Dermis blood vessel endothelial cell (primary cell): ENCODE data around the gene SOBP. TPM values are rescaled to one million over a fixed set of nuclear protein-coding genes. Genes with fewer than 3 reads are reported as not detected.

Source experiments
- DNase-seq: peaks from one replicate; pipeline ENCODE4 v3.0.0; 2010
- total RNA-seq: library from RNA; depleted of rRNA; stranded (reverse); fragments of >200 nt; gene quantifications from 2 replicates; pipeline ENCODE4 v1.2.3, GENCODE V29; 2014

Gene SOBP
- total RNA-seq, 1 donor from 2014 or later: 1.0 TPM

DNA sequence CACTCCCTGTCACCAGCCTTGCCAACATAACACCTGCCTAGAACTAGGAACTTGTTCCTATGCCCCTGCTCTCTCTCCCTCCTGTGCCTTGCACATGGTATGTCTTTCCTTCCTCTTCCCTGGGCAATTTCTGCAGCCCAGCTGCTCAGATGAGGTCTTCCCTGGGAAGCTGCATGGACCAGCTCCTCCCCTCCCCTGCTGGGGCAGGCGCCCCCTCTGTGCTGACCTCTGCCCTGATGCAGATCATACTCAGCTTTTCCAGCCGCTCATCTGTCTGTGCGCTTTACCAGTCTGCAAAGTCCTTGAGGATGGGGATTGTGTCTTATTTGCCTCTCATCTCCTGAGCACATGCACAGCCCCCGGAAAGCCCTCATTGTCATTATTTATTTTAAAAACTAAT lies 172.4 kb downstream of the SOBP start:
- no peak for DNase-seq

- DNase-seq: no peak
Observed at GRCh38 chr6:107663308-107663707, 173.4 kb downstream of the SOBP start.

DNA sequence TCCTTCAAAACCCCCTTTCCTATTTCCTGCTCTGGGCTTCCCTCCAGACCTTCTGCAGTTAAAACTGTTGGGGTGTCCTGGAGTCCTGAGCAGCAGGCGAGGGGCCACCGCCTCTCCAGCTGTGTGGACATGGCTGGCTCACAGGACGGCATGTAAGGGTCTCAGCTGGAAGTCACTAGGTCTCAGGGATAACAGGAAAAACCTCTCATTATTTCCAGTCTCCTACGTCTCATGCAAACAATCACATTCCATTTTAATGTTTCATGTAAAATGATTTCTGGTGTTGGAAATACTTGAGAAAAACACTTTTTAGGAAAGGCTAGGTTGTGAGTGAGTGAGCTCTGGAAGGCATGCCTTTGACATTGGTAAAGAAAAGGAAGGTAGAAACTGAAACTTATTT lies 175.5 kb downstream of the SOBP start:
- DNase-seq: peak; percentile 72

GRCh38 chr6:107666084-107666980 lies 176.4 kb downstream of the SOBP start:
- no peak for DNase-seq

DNA sequence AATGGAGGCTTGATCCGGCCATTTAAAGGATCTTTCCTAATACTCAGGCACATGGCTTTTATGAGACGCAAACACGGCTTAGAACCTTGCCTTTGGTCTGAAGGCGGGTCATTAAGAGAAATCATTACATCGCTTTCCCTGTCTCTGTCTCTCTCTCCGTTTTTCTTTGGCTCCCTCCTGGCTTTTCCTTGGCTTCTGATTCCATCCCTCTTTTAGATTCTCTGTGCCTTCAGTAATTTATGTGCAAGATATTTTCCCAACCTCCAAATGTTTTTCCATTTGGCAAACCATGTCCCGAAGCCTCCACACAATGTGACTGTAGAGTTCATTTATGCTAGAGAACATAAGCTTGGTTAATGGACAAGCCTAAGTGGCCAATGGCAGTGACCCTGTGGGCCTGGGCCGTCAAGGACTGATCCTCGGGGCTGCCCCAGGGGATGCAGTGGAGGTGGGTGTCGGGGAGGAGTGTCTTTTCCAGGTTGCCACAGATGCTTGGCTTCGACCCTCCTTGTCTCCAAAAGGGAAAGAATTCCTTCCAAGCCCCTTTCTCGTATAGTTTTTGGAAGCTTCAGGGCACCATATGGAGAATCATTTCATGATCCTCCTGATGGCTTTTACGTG lies 177.2 kb downstream of the SOBP start:
- no peak for DNase-seq

GRCh38 chr6:107667790-107668189 lies 177.9 kb downstream of the SOBP start:
- DNase-seq: no peak

GRCh38 chr6:107668743-107669474 lies 179.0 kb downstream of the SOBP start:
- no peak for DNase-seq

DNA sequence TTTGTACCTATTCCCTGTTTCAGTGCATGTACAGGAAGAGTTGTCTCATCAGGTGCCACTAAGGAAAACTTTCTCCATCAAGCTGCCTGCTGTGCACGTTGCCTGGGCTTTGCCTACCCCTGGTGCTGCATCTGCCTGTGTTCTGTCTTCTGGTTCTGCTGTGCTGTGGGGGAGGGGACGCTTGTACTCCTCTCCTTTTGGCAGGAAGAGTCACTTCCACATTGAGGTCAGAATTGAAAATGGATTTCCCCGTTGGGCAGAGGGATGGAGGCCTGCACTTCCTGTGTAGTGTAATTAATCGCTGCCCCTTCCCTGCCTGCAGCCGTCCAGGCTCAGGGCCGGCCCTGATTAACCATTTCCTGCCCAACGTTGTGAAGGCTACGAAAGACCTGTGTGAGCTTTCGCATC lies 180.9 kb downstream of the SOBP start:
- peak; percentile 72 for DNase-seq

DNA sequence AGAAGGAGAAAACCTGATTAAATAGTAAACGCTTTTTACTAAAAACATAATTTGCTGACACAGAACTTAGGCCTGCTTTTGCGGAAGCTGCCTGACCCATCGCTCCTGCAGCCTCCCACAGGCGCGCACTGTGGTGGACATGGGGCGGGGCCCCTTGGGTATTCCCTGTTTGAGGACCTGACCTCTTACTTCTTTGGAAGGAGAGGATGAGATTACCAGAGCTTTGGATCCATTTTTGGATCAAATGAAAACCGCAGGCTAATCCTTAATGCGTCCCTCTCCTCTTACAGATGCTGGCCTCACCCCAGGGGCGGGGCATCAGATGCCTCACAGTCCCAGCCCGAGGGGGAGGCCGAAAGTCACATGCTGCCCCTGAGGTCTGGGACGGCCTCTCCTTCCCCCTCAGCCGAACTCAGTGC lies 183.2 kb downstream of the SOBP start:
- DNase-seq: no peak

DNA sequence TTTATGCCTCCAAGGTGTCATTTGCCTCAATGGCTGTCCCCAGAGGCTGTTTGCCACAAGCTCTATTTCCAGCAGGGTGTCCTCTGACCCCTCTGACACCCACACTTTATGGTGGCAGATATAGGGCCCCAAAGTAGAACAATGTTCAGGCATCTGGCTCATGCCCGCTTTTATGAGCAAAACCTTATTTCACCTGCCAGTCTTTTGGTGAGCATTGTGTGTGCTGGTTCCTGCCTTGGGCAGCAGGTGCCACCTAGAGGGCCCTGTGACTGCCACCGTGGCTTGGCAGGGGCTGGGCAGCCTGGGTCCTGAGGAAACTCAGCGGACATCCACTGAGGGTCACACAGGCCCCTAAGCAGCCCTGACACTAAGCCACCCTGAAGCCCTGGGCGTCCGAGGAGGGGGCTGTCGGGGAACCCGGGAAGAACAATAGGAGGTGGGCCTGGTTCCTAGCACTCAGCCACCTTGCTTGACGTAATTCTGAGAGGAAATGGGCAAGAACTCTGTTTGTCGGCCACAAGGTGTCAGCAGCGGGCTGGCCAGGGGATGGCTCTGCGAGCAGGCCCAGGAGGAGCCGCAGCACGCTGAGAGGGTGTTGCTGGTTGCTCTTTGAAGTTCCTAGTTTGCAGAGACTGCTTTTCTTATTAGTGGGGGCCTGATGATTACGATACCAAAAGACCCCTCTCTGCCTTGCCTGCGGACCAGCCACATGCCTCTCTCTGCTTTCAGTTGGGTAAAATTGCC lies 185.2 kb downstream of the SOBP start:
- peak; percentile 93 for DNase-seq

DNA sequence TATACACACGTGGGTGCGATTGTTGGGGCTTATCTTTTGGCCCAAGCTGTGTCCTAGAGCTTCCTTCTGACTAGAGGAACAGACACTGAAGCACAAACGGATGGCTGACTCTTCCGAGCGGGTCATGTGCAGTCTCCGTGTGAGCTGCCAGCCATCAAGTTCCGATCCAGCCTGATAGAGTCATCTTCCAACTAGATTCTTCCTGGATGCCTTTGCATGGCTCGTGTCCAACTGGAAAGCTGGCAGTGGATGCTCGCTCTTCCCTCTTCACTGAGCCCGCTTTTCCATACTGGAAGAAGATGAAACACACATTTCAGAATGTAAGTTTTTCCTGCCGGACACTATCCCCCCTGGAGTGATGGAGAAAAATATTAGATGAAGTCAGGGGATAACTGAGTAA lies 186.1 kb downstream of the SOBP start:
- DNase-seq: peak; percentile 63

- no peak for DNase-seq
Observed at GRCh38 chr6:107677399-107677798, 187.5 kb downstream of the SOBP start.

DNA sequence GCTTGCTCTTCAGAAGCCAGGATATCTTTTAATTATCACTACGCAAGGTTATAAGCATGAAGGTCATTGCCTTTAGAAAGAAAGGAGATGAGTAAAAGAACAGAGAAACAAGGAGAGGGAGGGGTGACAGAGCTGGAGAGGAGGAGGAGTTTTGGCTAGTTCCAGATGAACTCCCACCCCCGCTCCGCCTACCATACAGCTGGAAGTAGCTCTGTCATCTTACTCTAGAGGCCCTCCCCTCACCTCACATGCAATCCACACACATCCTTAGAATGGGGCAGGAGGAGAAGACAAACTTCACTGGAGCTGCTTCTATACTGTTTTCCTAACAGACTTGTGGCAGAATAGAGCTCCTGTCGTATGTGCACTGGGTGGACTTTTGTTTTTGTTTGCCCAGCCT lies 189.5 kb downstream of the SOBP start:
- no peak for DNase-seq

DNA sequence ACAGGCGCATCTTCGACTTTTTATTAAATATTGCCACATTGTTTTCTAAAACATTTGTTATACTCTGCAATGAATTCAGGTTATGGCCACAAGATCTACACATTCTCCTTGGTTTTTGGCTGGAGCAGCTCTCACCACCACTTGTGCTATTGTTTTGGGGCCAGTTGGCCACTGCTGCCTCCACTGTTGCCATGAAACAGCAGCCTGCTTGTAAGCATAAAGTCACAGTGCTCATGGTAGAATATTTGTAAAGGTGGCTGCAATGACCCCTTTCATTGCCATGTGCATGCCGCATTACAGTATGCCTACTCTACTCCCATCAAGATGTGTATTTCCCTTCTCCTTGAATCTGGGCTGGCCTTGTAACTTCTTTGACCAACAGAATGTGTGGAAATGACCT lies 192.8 kb downstream of the SOBP start:
- DNase-seq: no peak

DNA sequence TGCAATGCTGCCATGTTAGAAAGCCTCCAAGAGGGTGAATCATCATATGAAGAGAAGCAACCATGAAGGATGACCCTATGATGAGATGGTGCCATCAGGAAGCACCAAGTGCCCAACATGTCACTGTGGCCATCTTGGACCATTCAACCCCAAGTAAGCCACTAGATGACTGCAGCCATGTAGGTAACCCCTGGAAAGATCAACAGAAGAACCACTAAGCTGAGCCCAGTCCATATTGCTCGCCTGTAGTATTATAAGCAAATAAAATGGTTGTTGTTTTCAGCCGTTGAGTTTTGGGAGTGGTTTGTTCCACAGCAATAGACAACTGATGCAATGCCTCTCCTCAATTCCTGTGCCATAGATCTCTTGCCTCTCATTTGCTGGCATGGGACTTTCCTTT lies 193.3 kb downstream of the SOBP start:
- no peak for DNase-seq

DNA sequence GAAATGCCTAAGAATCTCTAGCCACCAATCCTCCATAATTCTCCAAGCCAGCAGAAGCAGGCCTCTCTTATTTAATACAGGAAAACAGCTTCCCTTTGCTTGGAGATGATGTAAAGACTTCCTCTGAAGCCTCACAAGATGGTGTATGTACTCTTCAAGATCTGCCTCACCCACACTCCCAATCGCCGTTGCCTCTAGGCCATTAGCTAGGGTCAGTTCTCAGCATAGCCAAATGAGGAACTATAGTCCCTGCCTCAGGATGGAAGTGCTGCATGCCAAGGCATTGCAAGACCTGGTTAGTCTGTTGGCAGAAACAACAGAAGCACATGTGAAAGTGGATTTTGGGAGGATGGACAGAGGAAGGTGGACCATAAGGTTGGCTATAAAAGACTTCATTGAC lies 195.1 kb downstream of the SOBP start:
- DNase-seq: no peak

- no peak for DNase-seq
Observed at GRCh38 chr6:107689190-107689589, 199.3 kb downstream of the SOBP start.

DNA sequence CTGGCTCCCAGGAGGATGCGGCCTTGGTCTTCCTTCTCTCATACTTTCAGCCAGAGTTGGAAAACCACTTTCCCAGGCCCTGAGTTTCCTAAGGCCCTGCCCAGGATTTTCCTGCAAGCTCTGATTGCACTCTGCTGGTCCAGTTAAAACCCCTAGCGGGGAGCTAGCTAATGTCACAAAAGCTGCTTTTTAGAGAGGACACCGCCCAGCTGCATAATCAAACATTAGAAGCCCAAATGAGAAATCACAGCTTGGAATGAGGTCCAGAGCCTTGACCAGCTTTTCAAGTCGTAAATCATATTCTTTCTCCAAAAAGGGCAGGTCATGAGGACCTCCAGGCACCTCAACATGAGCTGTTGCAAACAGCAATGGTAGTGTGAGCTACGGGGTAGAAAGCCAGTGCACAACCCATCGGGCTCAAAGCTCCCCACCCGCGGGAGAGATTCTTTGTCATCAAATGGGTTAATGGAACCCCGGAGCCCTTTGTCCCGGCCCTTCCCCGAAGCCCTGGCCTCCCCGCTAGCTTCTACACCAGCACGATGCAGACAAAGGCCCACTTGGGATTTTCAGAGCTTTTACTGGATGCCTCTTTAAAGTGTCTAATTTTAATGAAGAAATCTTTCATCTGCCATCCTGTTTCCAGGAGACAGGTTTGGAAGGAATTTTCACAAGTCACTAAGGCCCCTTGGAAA lies 200.2 kb downstream of the SOBP start:
- DNase-seq: no peak

DNA sequence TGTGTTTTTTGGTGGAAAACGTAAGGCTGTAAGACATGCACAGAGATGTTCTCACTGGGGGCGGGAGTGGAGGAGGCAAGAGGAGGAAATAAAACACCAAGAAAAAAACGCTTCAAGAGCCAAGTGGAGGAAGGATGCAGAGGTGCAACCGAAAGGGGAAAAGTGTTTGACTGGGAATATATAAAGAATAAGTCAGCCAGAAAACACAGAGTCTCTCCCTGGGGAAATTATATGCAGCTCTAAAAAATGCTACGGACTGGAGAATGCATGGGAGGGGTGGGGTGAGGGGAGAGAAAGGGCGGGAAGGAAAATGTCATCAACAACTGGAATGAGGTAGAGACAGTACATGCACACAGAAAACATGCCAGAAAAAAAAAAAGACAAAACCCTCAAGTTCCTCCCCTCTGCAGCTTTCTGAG lies 200.7 kb downstream of the SOBP start:
- no peak for DNase-seq

DNA sequence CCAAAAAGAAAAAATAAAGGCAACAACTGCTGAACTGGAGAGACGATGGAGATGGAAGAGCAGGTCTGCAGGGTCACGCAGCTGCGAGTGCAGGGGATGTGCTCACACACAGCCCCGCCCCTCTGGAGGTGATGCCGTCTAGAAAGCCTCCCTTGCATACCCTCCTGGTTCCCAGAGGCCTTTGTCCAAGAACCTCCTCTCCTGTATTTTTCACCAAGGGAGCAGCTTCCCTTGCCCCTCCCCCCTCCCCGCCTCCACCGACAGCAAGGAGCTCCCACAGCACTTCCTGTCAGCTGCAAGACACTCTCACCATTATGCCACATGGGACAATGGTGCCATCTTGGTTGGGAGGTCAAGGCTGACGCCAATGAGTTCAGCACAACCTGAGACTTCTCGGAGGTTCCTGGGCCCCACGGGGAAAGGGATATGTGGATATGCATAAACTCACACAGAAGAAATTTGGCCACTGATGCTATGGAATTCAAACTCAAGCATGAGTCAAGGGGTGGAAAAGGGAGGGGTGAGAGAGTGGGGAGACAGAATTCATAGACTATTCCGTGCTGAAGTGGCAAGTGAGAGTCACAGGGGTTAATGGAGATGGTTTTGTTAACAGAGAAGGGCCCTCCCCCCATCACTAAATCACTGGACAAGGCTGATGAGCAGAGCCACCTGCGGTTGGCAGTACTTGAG lies 201.3 kb downstream of the SOBP start:
- DNase-seq: no peak

- no peak for DNase-seq
Observed at GRCh38 chr6:107692351-107692750, 202.4 kb downstream of the SOBP start.
